ENCODE measurements around the gene LIME1. TPM values are rescaled to one million over a fixed set of nuclear protein-coding genes. Genes with fewer than 3 reads are reported as not detected.
"Not testable (repeated sequence)": the region's sequence is repeated elsewhere in the genome, so short reads cannot be mapped to it uniquely, and the experiment has no call there.

Gene LIME1
- polyA plus RNA-seq, 5 donors, result 2.9 to 8.6 (median 5.6) TPM

DNA sequence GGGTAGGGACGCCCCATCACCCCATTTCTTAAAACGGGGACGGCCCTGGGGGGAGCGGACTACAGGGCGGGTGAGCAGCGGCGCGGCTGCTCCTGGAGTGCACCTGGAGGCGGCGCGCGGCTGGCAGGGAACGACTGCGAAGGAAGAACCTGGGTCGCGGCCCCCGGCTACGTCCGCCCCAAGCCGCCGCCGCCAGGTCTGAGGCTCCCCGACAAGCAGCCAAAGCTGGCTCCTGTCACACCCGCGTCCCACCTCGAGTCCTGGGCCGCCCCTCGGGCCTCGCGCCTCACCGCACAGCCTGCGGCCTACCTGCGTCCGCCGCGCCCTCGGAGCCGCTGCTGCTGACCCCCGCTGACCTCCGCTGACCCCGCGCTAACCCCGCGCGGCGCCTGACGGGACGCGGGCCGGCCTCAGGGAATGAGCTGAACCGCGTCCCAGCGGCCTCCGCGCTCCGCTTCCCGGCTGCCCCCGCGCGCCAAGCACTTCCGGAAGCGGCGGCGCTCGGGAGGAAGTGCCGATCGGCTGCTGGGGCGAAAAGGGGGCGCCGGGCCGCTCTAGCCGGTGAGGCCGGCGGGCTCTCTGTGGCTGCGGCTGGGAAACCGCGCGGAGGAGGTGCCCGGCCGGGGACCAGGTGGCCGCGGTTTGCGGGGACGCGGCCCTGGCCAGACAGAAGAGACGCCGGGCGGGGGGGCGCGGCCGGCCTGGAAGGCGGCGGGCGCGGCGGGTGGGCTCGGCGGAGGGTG, 28.7 kb upstream of the LIME1 start, which contains the start of the genes ARFRP1 and ZGPAT:
ARFRP1 (minus strand) TSS at position 419 of the 743 bp plus-strand sequence. CDS start 885 bp downstream, outside the sequence.
ZGPAT (plus strand) TSS at position 482 of the 743 bp plus-strand sequence. CDS start 542 bp downstream, outside the sequence.
- DNase-seq, result peak; percentile 80 to 83

DNA sequence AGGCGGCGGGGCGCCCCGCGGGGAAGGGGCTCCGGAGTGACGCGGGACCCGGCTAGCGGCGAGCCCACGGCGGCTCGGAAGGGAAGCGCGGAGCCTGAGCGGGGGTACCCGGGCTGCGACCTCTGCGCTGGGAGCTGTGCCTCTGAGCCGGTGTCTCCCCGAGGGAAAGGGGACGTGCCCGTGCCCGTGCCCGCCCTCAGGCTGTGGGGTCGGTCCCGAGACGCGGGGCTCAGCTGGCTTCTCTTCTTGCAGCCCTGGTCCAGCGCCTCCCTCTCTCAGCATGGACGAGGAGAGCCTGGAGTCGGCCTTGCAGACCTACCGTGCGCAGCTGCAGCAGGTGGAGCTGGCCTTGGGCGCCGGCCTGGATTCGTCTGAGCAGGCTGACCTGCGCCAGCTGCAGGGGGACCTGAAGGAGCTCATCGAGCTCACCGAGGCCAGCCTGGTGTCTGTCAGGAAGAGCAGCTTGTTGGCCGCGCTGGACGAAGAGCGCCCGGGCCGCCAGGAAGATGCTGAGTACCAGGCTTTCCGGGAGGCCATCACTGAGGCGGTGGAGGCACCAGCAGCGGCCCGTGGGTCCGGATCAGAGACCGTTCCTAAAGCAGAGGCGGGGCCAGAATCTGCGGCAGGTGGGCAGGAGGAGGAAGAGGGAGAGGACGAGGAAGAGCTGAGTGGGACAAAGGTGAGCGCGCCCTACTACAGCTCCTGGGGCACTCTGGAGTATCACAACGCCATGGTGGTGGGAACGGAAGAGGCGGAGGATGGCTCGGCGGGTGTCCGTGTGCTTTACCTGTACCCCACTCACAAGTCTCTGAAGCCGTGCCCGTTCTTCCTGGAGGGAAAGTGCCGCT, 27.9 kb upstream of the LIME1 start:
- DNase-seq, result no peak

DNA sequence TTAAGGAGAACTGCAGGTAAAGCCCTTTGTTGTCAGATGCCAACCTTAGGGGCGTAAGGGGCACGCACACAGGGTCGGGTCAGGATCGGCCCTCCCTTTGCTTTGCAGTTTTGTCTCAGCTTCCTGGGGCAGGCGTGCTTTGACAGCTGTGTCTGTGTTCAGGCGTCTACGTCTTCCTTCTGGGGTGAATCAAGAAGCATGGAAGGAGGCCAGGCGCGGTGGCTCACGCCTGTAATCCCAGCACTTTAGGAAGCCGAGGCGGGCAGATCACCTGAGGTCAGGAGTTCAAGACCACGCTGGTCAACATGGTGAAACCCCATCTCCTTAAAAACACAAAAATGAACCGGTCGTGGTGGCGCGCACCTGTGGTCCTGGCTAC, 27.3 kb upstream of the LIME1 start:
- DNase-seq, result no peak

GRCh38 chr20:63711085-63711645, 25.3 kb upstream of the LIME1 start:
- no peak for DNase-seq

DNA sequence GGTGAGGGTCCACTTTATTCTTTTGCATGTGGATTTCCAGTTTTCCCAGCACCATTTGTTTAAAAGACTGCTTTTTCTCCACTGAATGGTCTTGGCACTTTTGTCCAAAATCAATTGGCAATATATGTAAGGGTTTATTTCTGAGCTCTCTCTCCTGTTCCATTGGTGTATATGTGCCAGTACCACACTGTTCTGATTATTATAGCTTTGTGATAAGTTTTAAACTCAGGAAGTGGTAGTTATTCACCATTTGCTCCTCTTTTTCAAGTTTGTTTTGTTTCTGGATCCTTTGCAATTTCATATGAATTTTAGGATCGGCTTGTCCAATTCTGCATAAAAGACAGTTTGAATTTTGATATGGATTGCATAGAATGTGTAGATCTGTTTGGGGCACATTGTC, 24.3 kb upstream of the LIME1 start:
- no peak for DNase-seq

DNA sequence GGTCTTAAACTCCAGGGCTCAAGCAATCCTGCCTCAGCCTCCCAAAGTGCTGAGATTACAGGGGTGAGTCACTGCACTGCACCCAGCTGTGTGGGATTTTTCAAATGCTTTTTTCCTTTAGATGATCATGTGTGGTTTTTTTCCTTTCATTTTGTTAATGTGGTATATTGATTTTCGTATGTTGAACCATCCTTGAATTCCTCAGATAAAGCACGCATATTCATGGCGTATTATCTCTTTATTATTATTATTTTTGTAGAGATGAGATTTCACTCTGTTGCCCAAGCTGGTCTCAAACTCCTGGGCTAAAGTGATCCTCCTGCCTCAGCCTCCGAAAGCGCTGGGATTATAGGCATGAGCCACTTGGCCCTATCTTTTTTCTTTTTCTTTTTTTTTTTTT, 21.6 kb upstream of the LIME1 start:
- no peak for DNase-seq

DNA sequence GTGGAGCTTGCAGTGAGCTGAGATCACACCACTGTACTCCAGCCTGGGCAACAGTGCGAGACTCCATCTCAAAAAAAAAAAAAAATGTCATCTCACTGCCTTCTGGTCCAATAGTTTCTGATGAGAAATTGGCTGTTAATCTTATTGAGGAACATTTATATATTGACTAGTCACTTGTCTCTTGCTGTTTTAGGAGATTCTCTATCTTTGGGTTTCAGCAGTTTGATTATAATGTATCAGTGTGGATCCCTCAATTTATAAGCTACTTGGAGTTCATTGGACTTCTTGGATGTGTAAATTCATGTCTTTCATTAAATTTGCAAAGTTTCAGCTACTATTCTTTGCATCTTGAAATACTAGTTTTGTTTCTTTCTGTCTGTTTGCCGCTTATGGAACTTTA, 17.5 kb upstream of the LIME1 start:
- DNase-seq, result no peak

GRCh38 chr20:63722967-63723622, 13.4 kb upstream of the LIME1 start:
- not testable (repeated sequence) for DNase-seq

GRCh38 chr20:63730189-63730733, 6.2 kb upstream of the LIME1 start:
- not testable (repeated sequence) for DNase-seq

GRCh38 chr20:63731410-63731809, 5.1 kb upstream of the LIME1 start:
- DNase-seq, result no peak

DNA sequence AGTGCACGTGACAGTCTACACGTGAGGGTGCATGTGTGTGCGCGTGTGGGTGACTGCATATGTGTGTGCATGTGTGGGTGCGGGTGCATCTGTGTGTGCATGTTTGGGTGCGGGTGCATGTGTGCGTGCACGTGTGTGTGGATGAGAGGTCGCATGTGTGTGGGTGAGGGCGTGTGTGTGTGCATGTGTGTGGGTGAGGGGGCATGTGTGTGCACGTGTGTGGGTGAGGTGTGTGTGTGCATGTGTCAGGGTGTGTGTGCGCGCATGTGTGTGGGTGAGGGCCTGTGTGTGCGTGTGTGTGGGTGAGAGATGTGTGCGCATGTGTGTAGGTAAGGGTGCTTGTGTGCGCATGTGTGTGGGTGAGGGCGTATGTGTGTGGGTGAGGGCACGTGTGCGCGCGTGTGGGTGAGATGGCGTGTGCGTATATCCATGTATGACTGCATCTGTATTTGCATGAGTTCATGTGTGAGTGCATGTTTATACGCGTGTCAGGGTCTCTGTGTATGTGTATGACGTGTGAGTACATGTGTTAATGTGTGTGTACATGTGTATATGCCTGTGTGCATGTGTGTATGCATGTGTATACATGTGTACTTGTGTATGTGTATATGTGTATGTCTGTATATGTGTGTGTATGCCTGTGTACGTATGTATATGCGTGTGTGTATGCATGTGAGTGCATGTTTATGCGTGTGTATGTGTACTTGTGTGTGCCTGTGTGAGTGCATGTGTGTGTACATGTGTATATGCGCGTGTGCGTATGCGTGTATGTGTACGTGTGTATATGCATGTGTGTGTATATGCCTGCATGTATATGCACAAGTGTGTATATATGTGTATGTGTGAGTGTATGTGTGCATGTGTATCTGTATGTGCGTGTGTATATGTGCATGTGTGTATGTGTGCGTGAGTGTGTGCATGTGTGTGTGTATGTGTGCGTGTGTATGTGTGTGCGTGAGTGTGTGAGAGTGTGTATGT, 4.1 kb upstream of the LIME1 start:
- DNase-seq, result no peak

DNA sequence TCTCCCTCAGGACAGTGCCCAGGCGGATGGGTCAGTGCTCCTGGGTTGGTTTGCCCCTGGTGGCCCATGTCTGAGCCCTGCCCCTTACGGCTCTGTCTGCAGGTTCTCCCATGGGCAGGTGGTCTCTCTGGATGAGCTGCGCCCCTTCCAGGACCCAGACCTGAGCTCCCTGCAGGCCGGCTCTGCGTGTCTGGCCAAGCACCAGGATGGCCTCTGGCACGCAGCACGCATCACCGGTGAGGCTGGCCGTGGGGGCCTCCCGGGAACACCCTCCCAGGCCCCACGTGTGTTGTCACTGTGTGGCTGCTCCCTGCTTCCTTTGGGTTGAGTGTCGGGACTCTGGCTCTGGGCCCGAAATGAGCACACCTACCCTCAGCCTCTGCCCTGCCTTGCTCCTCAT, 3.3 kb upstream of the LIME1 start:
- no peak for DNase-seq

DNA sequence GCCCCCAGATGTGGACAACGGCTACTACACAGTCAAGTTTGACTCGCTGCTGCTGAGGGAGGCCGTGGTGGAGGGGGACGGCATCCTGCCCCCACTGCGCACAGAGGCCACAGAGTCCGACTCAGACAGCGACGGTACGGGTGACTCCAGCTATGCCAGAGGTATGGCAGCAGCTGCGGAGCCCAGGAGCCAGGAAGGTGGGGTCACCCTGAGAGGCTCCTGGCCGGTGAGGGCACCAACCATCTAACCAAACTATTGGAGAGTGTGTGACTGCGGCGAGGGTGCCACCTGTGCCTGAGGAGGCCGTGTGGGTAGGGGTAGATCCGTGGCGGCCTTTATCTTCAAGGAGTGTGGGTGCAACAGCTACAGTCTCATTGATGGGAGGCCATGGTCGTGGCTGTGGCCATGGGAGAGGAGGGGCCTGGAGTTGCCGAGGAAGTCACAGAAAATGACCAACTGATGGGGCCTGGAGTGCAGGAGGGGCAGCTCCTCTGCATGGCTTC, 2.8 kb upstream of the LIME1 start:
- no peak for DNase-seq

- DNase-seq, result no peak
Observed at GRCh38 chr20:63734111-63734945, 2.1 kb upstream of the LIME1 start.

DNA sequence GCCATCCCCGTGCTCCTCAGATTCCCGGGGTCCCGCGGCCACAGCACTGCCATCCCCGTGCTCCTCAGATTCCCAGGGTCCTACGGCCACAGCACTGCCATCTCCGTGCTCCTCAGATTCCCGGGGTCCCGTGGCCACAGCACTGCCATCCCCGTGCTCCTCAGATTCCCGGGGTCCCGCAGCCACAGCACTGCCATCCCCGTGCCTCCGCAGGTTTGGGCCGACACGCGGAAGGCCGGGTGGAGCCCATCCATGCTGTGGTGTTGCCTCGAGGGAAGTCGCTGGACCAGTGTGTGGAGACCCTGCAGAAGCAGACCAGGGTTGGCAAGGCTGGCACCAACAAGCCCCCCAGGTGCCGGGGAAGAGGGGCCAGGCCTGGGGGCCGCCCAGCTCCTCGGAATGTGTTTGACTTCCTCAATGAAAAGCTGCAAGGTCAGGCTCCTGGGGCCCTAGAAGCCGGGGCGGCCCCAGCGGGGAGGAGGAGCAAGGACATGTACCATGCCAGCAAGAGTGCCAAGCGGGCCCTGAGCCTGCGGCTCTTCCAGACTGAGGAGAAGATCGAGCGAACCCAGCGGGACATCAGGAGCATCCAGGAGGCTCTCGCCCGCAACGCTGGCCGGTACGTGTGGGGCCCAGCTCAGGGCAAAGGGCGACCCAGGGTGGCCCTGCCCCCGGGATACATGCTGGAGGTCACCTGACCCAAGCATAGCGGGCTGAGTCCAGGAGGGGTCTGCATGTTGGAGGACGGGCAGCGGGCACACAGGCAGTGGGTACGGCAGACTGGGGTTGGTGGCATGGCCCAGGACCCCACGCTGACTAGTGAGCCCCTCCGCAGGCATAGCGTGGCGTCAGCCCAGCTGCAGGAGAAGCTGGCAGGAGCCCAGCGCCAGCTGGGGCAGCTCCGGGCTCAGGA, 1.3 kb upstream of the LIME1 start:
- no peak for DNase-seq

DNA sequence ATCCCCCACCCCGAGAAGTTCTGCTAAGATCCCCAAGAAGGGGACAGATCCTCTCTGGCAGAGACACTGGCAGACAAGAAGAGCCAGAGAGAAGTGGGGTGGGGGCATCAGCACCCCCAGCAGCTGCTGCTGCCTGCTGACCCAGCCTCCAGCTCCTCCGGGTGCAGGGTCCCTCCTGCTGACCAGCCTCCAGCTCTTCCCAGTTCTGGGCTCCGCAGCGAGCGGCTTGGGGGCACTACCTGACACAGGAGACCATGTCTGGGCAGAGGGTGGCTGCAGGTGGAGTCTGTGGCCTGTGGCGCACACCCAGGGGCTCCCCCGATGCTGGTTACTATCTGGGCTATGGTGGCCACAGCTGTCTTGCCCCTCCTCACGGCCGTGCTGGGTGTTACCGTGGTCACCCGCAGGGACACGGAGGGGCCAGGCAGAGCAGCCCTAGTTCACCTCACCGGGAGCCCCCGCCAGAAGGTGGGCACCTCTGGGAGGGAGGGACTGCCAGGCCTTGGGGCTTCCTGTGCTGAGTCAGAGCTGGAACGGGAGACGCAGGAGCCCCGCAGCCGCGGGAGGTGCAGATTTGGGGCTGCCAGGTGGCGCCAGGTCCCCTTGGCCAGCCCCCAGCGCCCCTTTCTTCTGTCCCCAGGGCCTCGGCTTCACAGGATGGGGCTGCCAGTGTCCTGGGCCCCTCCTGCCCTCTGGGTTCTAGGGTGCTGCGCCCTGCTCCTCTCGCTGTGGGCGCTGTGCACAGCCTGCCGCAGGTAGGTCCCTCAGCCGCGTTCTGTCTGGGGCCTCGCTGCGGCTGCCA, 630 bp downstream of the LIME1 start:
- no peak for DNase-seq

DNA sequence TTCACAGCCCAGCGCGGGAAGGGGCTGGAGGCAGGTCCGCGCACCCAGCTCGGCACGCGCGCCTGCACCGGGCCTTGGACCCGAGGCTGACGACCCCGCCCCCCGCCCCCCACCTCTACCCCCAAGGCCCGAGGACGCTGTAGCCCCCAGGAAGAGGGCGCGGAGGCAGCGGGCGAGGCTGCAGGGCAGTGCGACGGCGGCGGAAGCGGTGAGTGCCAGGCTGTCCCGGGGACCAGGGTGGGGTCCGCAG, 1.2 kb downstream of the LIME1 start:
- no peak for DNase-seq

Data from right lung (tissue), 5 donors.